ENCODE data around the gene NAAA. TPM values are rescaled to one million over a fixed set of nuclear protein-coding genes. Genes with fewer than 3 reads are reported as not detected.

NAAA gene
- total RNA-seq, 1 donor from 2014 or later: 28.0 TPM

Other genes with a start within 250 kb of the NAAA start
- gene USO1, start 216.4 kb downstream of the NAAA start, total RNA-seq: 66.8 TPM
- gene PPEF2, start 38.6 kb downstream of the NAAA start, total RNA-seq: not detected
- 25.6 TPM for gene SDAD1, start 49.9 kb upstream of the NAAA start, total RNA-seq
- 0.35 TPM for gene CXCL9, start 66.5 kb upstream of the NAAA start, total RNA-seq
- 0.81 TPM for gene CXCL10, start 82.5 kb upstream of the NAAA start, total RNA-seq
- gene CXCL11, start 95.1 kb upstream of the NAAA start, total RNA-seq: not detected
- 1.6 TPM for gene ART3, start 133.7 kb upstream of the NAAA start, total RNA-seq
- gene NUP54, start 207.4 kb upstream of the NAAA start, total RNA-seq: 23.5 TPM